GM12878 (cell line): Measurements from ENCODE around the gene GFRA1. TPM values are rescaled to one million over a fixed set of nuclear protein-coding genes. Genes with fewer than 3 reads are reported as not detected.

Experiments
- polyA plus RNA-seq, 11 experiments: library from polyadenylated mRNA; depleted of rRNA in 4 of 11; unstranded in 6 of 11; stranded (reverse) in 5 of 11; fragments of >200 nt; fragmentation: Nextera tagmentation in 4 of 11; fragmentation: Illumina TruSeq in 1 of 11; extraction: Ambion mirVana in 4 of 11; extraction: Trizol in 1 of 11; gene quantifications; 1 replicate in 1 of 11; 2 replicates in 10 of 11; pipeline versions ENCODE4 v1.2.1 to v1.2.3, GENCODE V29; 2011 to 2016; ENCODE audit warnings: inconsistent platforms in 2 of 11, missing spikeins in 2 of 11, low read depth in 1 of 11
- total RNA-seq, 4 experiments: library from RNA; depleted of rRNA in 3 of 4; stranded (reverse); fragments of >200 nt in 3 of 4; fragmentation: Illumina TruSeq in 1 of 4; extraction: Trizol in 1 of 4; gene quantifications; 2 replicates each; pipeline versions ENCODE4 v1.2.1 to v1.2.3, GENCODE V29; 2013 to 2021

The GFRA1 gene
- total and polyA plus RNA-seq, 10 of the 15 experiments (the other 5 are each of a cell fraction or from before 2014, with no cell fraction given): 0.05 to 0.19 TPM; not detected in 8

Other genes starting within 250 kb of the GFRA1 start
- not detected in 2 replicates for gene CCDC172, start 51.2 kb upstream of the GFRA1 start, total RNA-seq (2014; rRNA removed)
- gene CCDC172, start 51.2 kb upstream of the GFRA1 start, total RNA-seq (2014; rRNA removed; fragmentation: Illumina TruSeq; extraction: Trizol): not detected in 2 replicates
- gene CCDC172, start 51.2 kb upstream of the GFRA1 start, total RNA-seq (2021): not detected in 2 replicates
- gene CCDC172, start 51.2 kb upstream of the GFRA1 start, polyA plus RNA-seq (2011; rRNA removed): not detected in 2 replicates
- gene CCDC172, start 51.2 kb upstream of the GFRA1 start, polyA plus RNA-seq (2014; fragmentation: Illumina TruSeq; extraction: Trizol): not detected in 2 replicates
- gene CCDC172, start 51.2 kb upstream of the GFRA1 start, polyA plus RNA-seq (2014; fragmentation: Nextera tagmentation; extraction: Ambion mirVana): not detected
- gene CCDC172, start 51.2 kb upstream of the GFRA1 start, polyA plus RNA-seq (2014; rRNA removed): not detected in 2 replicates
- not detected for gene CCDC172, start 51.2 kb upstream of the GFRA1 start, polyA plus RNA-seq (2016; fragmentation: Nextera tagmentation; extraction: Ambion mirVana)
- not detected in 2 replicates for gene PNLIPRP3, start 154.6 kb upstream of the GFRA1 start, total RNA-seq (2014; rRNA removed)
- gene PNLIPRP3, start 154.6 kb upstream of the GFRA1 start, total RNA-seq (2014; rRNA removed; fragmentation: Illumina TruSeq; extraction: Trizol): not detected in 2 replicates
- gene PNLIPRP3, start 154.6 kb upstream of the GFRA1 start, total RNA-seq (2021): not detected in 2 replicates
- 0.03 TPM in 1 of 2 replicates, not detected in the other for gene PNLIPRP3, start 154.6 kb upstream of the GFRA1 start, polyA plus RNA-seq (2011; rRNA removed)
- gene PNLIPRP3, start 154.6 kb upstream of the GFRA1 start, polyA plus RNA-seq (2014; fragmentation: Illumina TruSeq; extraction: Trizol): not detected in 2 replicates
- gene PNLIPRP3, start 154.6 kb upstream of the GFRA1 start, polyA plus RNA-seq (2014; fragmentation: Nextera tagmentation; extraction: Ambion mirVana): not detected
- not detected in 2 replicates for gene PNLIPRP3, start 154.6 kb upstream of the GFRA1 start, polyA plus RNA-seq (2014; rRNA removed)
- not detected for gene PNLIPRP3, start 154.6 kb upstream of the GFRA1 start, polyA plus RNA-seq (2016; fragmentation: Nextera tagmentation; extraction: Ambion mirVana)